Measurements from ENCODE around the gene TAF1C. TPM values are rescaled to one million over a fixed set of nuclear protein-coding genes. Genes with fewer than 3 reads are reported as not detected.

TAF1C gene
- total RNA-seq, 2 donors from 2014 or later = 27.9 to 33.6 TPM

- intact Hi-C loops (cut with DNase I) = no loop called here
- ATAC-seq = no peak
- no peak for DNase-seq
These were observed 6.6 kb upstream of the TAF1C start for GRCh38 chr16:84193480-84193879.

- intact Hi-C loops (cut with DNase I) = no loop called here
- no peak for ATAC-seq
These were observed 4.6 kb upstream of the TAF1C start for GRCh38 chr16:84191466-84191865.

GRCh38 chr16:84190731-84191388, 4.0 kb upstream of the TAF1C start, which contains the start of gene ADAD2:
ADAD2 (plus strand) TSS chr16:84191157; CDS start chr16:84191231, 74 bp downstream.
- intact Hi-C loops (cut with DNase I) = no loop called here
- DNase-seq = no peak
- no peak for ATAC-seq

More at GRCh38 chr16:84191466-84191865, 4.6 kb upstream of the TAF1C start:
- DNase-seq = no peak

- DNase-seq = peak; percentile 46
- no peak for ATAC-seq
- intact Hi-C loops (cut with DNase I) = loop anchor here (10.0 kb wide), 2 partner anchors 210 to 300 kb away; no protein-coding TSS in a partner anchor
These were observed 2.1 kb downstream of the TAF1C start for GRCh38 chr16:84184775-84185174.

- DNase-seq = no peak
- no peak for ATAC-seq
- intact Hi-C loops (cut with DNase I) = loop anchor here (10.0 kb wide), 2 partner anchors 209 to 301 kb away; no protein-coding TSS in a partner anchor
These were observed 2.8 kb downstream of the TAF1C start for GRCh38 chr16:84183911-84184591.

- intact Hi-C loops (cut with DNase I) = loop anchor here (10.0 kb wide), 2 partner anchors 209 to 301 kb away; no protein-coding TSS in a partner anchor
- no peak for ATAC-seq
- DNase-seq = no peak
These were observed 3.3 kb downstream of the TAF1C start for GRCh38 chr16:84183572-84183875.

- intact Hi-C loops (cut with DNase I) = loop anchor here (10.0 kb wide), 2 partner anchors 208 to 302 kb away; no protein-coding TSS in a partner anchor
- ATAC-seq = no peak
- no peak for DNase-seq
These were observed 3.9 kb downstream of the TAF1C start for GRCh38 chr16:84182680-84183571.

- intact Hi-C loops (cut with DNase I) = loop anchor here (10.0 kb wide), 2 partner anchors 207 to 303 kb away; no protein-coding TSS in a partner anchor
- ATAC-seq (no peak), DNase-seq (no peak)
These were observed 4.8 kb downstream of the TAF1C start for GRCh38 chr16:84182104-84182503.

GRCh38 chr16:84181144-84181915, 5.5 kb downstream of the TAF1C start:
- DNase-seq (no peak), ATAC-seq (no peak)
- intact Hi-C loops (cut with DNase I) = loop anchor here (10.0 kb wide), 2 partner anchors 207 to 303 kb away; no protein-coding TSS in a partner anchor

- no peak for DNase-seq
- ATAC-seq = no peak
- intact Hi-C loops (cut with DNase I) = loop anchor here (10.0 kb wide), 2 partner anchors 206 to 304 kb away; no protein-coding TSS in a partner anchor
These were observed 6.2 kb downstream of the TAF1C start for GRCh38 chr16:84180519-84181140.

GRCh38 chr16:84179612-84180320, 7.1 kb downstream of the TAF1C start:
- intact Hi-C loops (cut with DNase I) = loop anchor here (5.0 to 10.0 kb wide), 4 partner anchors 92 to 305 kb away; no protein-coding TSS in a partner anchor
- no peak for DNase-seq
- ATAC-seq = no peak

- ATAC-seq (no peak), DNase-seq (no peak)
- intact Hi-C loops (cut with DNase I) = loop anchor here in 1 of 2 donors (5.0 kb wide), 2 partner anchors 92 to 207 kb away; no protein-coding TSS in a partner anchor
These were observed 7.8 kb downstream of the TAF1C start for GRCh38 chr16:84178892-84179611.

- no peak for ATAC-seq
- DNase-seq = no peak
- intact Hi-C loops (cut with DNase I) = loop anchor here in 1 of 2 donors (5.0 kb wide), 2 partner anchors 91 to 206 kb away; no protein-coding TSS in a partner anchor
These were observed 8.6 kb downstream of the TAF1C start for GRCh38 chr16:84178146-84178765.

- ATAC-seq (peak in 1 of 2 donors; percentile 22), DNase-seq (no peak)
- intact Hi-C loops (cut with DNase I) = loop anchor here in 1 of 2 donors (5.0 kb wide), 2 partner anchors 90 to 205 kb away; no protein-coding TSS in a partner anchor
These were observed 9.2 kb downstream of the TAF1C start for GRCh38 chr16:84177741-84178073.

GRCh38 chr16:84176192-84177053, 10.4 kb downstream of the TAF1C start:
- intact Hi-C loops (cut with DNase I) = loop anchor here in 1 of 2 donors (5.0 kb wide), 2 partner anchors 89 to 204 kb away; no protein-coding TSS in a partner anchor
- no peak for DNase-seq
- peak in 1 of 2 donors; percentile 16 for ATAC-seq
